GM19452 (cell line): ENCODE results near the gene FASN.
A peak's percentile ranks its signal among the peaks of the same experiment; 100 is the strongest.

ENCODE experiments used
- ATAC-seq: cut with Tn5 transposase; IDR thresholded peaks from one replicate; pipeline ENCODE4 v1.9.1; 2021; ENCODE audit not compliant: unreplicated experiment

Gene FASN

GRCh38 chr17:82103553-82104451, 5.8 kb upstream of the FASN start:
- no peak for ATAC-seq

- no peak for ATAC-seq
Observed at GRCh38 chr17:82101767-82102679, 4.0 kb upstream of the FASN start.

GRCh38 chr17:82101301-82101715, 3.3 kb upstream of the FASN start:
- ATAC-seq = no peak

- no peak for ATAC-seq
Observed at GRCh38 chr17:82100502-82101298, 2.7 kb upstream of the FASN start.

GRCh38 chr17:82098939-82099763, 1.1 kb upstream of the FASN start:
- peak; percentile 11 for ATAC-seq

- ATAC-seq = no peak
Observed at GRCh38 chr17:82097919-82098168, 192 bp downstream of the FASN start.

- peak; percentile 2 for ATAC-seq
Observed at GRCh38 chr17:82097184-82097918, 685 bp downstream of the FASN start.

- ATAC-seq = no peak
Observed at GRCh38 chr17:82096709-82097183, 1.3 kb downstream of the FASN start.

GRCh38 chr17:82095777-82096708, 2.0 kb downstream of the FASN start:
- no peak for ATAC-seq

GRCh38 chr17:82094931-82095776, 2.9 kb downstream of the FASN start:
- no peak for ATAC-seq

GRCh38 chr17:82092995-82093751, 4.9 kb downstream of the FASN start:
- no peak for ATAC-seq

- no peak for ATAC-seq
Observed at GRCh38 chr17:82092628-82092994, 5.4 kb downstream of the FASN start.

GRCh38 chr17:82092094-82092586, 5.9 kb downstream of the FASN start:
- ATAC-seq = no peak

GRCh38 chr17:82091264-82092066, 6.6 kb downstream of the FASN start:
- no peak for ATAC-seq

- ATAC-seq = no peak
Observed at GRCh38 chr17:82090549-82091263, 7.3 kb downstream of the FASN start.
